GM18519 (cell line): Measurements from ENCODE around the gene CDK5.
"Not testable (repeated sequence)": the region's sequence is repeated elsewhere in the genome, so short reads cannot be mapped to it uniquely, and the experiment has no call there.

Source experiments
- ATAC-seq: cut with Tn5 transposase; IDR thresholded peaks from one replicate; pipeline ENCODE4 v1.9.1; 2021; ENCODE audit warnings: mild to moderate bottlenecking, moderate library complexity; ENCODE audit not compliant: unreplicated experiment, low FRiP score

The CDK5 gene

DNA sequence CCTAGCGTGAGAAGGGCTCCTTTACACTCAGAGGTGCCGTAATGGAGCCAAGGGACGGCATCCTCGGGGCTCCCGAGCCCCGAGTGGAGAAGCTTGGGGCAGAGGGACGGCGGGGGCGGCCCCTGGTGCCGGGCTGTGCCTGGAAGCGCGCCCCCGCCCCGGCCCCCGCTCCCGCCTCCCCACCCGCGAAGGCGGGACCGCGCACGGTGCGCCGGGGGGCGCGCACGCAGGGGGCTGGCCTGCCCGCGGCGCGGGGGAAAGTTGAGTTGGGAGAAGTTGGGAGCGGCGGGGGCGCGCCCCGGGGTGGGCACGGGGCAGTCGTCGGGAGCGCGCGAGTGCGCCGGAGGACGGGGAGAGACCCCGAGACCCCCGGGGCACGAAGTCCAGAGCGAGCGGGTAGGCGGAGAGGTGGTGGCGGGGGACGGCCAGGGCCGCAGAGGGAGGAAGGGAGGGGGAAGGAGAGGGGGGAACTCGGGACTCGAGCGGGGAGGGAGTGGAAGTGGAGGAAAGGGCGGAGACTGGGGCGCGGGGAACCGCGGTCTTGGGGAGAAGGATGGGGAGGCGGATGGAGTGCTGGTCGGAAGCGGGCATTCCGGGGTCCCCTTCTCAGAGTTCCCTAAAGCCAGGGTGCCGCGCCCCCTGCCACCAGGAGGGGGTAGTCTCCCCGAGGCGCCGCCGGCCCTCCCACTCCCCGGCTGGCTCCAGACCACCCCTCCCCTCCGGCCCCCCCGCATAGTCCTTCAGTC lies 1.8 kb upstream of the CDK5 start, which contains the start of gene SLC4A2:
TSS of gene SLC4A2 (plus strand) at position 223 of the 746 bp plus-strand sequence. CDS start 2,399 bp downstream, outside the sequence.
- no peak for ATAC-seq

DNA sequence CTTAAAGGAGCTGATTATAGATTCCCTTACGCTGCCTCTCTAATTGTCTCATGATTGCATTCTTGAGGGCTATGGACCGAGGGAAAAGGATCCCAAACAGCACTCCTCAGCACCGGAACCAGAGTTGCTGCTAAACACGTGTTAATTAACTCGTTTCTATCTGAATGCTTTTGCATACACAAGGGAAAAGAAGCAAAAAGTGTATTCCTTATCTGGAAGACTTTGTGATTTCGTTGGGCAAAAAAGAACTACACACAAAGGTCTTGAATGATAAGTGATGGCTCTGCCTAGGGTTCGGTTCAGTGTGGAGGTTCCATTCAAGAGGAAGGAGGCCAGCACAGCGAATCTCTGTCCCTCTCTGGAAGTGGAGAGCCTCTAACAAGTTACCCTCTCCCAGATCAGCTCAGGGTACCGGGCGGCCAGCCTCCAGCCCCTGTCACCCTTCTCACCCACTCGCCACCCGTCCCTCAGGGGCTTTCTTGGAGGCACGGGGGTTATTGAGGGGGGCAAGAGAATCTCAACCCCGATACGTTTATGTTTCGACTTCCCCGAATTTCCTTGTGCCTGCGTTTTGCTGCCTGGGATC lies 1.2 kb upstream of the CDK5 start:
- ATAC-seq = no peak

DNA sequence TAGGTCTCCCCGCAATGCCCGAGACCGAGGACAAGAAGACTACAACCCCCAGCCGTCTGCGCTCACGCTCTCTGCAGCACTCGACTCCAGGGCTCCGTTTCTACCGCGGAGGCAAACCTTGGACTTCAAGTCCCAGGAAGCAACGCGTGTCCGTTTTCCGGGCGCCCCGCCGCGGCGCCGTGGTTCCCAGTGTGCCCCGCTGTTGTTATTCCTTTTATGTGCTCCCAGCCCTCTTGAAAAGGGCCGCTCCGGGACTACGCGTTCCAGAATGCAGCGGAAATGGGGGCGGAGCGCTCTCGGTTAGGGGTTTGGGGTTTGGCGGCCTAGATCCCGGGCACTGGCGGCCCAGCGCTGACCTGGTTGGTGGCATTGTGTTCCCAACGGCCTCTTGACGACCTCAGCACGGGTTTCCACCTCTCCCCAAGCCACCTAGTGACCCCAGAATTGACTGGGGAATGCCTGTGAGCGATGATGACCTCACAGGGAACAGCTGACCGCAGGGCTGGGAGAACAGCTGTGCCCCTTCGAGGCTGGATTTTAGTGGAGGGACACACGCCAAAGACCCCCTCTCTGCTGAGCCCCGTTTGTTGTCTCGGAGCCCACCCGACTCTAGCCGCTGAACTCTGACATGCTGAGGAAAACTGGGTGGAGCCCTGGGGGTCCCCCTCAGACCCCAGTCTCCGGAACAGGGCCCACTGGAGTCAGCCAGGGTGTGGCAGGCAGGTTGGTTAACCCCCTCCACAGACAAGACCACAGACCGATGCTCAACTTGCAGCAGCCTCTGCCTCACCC lies 488 bp upstream of the CDK5 start:
- ATAC-seq = peak; percentile 82

DNA sequence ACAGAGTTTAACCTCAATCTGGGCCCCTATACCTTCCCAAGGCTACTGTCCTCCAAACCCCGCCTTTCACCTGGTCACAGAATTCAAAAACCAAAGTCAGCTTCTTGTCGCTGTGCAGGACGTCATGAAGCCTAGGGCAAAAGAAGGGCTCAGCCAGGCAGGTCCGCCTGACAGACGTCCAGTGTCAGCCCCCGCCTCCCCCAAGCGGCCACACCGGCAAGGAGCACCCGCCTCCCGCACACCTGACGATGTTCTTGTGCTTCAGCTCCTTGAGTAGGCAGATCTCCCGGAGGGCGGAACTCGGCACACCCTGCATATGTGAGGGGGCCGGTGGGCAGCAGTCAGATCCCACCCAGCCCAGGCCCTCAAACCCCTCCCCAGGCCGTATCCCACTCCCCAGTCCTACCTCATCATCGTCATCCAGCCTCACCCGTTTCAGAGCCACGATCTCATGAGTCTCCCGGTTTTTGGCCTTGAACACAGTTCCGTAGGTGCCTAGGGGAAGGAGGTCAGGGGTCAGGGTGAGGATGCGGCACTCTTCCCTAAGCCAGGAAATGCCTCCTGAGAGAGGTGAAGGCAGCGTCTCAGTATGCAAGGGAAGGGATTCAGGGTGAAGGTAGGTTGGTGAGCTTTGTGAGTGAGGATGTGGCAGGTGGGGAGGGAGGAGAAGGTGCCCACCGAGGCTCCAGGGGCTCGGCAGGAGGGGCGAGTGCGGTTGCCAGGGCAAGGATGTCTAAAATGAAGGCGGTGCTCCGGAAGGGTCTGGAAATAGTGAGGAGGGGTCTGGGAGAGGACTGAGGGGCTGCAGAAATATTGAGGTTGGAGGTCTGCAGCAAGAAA lies 811 bp downstream of the CDK5 start:
- no peak for ATAC-seq

DNA sequence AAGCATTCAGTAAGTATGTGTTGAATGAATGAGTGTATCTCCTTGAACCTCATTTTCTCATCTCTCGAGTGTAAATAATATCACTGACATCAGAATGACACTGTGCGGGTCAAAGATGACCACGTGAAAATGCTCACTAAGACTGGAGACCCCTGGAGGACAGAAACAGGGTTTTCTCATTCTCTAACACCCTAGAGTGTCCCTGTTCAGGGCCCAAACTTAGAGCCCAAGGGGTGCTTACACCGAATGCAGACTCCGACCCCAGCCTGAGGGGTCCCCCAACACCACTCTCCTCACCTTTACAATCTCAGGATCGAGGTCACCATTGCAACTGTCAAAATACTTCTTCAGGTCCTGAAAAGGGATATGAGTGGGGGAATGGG lies 1.4 kb downstream of the CDK5 start:
- no peak for ATAC-seq

DNA sequence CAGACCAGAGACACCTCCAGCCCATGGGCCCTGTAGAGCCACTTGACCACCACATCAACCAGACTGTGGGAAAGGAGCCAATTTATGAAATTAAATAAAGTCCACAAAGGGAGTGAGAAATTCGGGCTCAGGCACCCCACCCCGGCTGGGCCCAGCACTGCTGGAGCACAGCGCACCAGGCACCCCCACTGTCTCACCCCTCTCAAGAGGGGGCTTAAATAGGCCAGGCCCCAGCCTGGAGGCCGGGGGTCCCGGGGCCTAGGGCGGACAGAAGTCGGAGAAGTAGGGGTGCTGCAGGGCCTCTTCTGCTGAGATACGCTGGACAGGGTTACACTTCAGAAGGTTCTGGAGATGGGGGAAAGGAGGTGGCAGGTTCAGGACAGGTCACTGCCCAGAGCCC lies 3.9 kb downstream of the CDK5 start:
- ATAC-seq = no peak

DNA sequence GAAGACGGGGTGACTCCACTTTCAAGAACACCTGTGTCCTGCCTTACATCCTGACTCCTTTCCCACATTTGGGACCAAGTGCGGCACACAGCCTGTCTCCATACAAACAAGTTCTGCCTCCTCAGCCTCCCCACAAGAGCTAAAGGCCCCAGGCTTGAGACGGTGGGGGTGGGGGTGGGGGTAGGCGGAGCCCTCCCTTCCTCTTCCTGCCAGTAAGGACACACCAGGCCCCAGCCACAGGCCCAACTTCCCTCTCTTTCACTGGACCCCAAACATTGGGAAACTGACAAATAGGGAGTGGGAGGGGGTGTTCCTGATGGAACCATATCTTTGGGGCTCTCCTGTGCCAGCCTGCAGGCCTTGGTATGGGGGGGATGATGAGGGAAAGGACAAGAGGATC lies 4.6 kb downstream of the CDK5 start:
- no peak for ATAC-seq

DNA sequence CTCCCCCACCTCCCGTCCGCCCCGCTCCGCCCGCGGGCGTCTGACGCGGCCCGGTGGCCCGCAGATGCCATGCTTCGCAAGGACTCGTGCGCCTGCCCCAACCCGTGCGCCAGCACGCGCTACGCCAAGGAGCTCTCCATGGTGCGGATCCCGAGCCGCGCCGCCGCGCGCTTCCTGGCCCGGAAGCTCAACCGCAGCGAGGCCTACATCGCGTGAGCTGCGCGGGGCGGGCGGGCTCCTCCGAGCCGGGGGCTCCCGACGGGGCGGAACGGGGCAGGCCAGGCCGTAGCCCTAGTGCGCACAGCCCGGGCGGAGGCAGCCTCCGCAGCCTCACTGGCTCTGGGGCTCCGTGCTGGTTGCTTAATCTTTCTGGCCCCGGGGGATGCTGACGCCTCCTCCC lies 6.6 kb downstream of the CDK5 start:
- no peak for ATAC-seq

DNA sequence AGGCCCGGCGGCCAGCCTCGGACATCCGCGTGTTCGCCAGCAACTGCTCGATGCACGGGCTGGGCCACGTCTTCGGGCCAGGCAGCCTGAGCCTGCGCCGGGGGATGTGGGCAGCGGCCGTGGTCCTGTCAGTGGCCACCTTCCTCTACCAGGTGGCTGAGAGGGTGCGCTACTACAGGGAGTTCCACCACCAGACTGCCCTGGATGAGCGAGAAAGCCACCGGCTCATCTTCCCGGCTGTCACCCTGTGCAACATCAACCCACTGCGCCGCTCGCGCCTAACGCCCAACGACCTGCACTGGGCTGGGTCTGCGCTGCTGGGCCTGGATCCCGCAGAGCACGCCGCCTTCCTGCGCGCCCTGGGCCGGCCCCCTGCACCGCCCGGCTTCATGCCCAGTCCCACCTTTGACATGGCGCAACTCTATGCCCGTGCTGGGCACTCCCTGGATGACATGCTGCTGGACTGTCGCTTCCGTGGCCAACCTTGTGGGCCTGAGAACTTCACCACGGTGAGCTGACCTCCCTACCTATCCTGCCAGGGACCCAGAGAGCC lies 8.7 kb downstream of the CDK5 start:
- no peak for ATAC-seq

DNA sequence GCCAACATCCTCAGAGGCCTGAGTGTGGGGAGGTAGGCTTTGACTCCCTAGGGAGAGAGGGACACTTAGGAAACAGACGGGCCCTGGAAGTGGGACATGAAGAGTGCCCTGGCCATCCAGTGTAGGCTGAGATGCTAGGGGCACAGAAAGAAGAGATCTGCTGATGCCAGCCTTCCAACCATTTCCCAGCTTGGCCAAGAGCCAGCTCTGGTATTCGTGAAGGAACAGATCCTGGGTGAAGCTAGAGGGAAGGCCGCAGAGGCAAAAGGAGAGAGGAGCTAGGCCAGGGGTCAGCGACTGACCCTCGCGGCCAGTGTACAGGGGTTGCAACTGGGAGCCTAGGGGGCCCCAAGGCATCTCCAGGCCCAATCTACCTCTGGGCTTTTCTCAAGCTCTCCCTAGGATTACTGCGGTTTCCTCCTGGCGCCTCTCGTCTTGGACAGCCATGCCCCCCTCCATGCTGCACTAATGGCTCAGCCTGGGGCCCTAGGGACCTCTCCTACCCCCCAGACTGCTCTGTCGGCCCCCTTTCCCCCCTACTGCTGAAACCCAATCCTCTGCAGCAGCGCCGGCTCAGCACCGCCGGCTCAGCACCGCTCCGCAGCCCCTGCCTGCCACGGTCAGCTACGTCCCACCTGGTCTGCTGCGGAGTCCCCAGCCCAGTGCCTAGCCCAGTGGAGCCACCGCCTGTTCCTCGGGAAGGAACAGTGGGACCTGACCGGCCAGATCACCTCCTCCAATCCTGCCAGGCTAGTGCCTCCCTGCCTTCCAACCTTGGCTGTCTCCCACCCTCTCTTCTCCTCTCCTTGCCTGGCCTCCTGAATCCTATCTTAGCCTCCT lies 9.5 kb downstream of the CDK5 start, which contains the start of gene ASIC3:
TSS of gene ASIC3 (plus strand) at position 556 of the 840 bp plus-strand sequence. CDS start 355 bp downstream, outside the sequence.
- no peak for ATAC-seq

DNA sequence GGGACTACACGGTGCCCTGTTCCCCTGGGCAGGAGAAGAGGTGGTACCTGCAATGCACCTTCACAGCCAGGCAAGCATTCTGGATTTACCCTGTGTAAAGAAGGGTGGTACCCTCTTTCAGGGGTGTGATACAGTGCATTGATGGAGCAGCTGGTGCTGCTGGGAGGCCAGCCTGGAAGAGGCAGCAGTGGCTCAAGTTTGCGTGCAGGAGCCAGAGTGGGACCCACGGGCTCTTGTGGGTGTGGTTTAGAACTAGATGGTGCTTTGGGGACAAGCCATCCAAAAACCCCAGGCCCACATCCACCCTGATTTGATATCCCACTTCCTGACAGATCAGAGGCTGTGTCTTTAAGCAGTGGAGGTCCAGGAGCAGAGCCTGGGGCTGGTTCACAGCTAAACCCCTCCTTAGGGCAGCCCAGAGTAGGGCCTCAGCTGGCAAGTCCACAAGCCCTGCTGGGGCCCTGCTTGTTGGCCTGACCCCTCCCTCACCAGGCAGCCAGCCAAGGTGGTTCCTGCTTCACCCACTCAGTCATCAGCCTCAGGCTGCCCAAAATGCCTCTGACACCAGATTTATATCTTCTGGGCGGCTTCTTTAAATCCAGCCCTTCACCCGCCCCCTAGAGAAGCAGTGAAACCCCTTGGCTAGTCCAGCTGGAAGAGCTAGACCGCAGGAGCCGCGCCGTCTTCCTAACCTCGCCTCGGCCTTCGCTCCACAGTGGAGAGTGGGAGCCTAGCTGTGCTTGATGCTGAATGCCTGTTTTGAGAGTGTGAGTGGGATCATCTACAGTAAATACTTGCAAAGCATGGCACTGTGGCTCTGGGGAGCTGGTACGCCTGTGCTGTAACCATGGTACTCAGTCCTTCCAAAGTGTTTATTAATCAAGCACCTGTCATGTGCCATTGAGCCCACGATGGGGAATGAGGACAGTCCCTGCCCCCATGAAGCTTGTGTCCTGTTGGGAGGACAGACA lies 10.8 kb downstream of the CDK5 start:
- ATAC-seq = no peak

DNA sequence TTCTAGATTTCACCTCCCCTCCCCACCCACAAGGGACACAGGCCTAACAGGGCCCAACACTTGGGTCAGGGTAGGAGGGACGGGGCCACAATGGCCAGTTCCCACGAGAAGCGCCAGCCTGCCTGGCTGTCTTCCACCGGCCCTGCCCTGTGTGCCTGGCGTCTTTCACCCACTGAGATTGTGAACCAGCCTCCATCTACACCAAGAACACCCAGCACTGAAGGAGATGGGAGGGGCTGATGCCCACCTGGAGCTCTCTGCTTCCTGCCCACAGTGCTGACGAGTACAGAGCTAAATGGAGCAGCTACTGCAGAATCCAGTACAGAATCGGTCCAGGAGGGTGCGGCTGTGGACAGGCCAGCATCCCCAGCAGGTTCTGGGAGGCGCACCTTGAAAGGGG lies 11.7 kb downstream of the CDK5 start:
- ATAC-seq = no peak

DNA sequence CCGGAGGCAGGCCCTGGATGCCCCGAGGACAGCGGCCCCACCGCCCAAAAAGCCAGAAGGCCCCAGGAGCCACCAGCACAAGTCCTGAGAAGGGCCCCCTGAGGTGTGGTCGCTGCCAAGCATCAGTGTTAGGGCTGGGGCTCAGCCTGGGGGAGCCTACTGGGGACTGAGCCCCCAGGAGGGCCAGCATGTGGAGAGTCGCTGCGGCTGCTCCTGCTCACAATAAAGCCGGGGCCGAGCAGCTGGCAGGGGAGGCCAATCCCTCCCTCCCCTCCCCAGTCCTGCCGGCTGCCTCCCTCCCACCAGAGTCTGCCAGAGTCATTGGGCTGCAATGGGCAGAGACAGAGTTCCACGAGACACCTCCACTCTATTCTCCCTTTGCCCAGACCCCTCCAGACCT lies 12.4 kb downstream of the CDK5 start:
- ATAC-seq = no peak

DNA sequence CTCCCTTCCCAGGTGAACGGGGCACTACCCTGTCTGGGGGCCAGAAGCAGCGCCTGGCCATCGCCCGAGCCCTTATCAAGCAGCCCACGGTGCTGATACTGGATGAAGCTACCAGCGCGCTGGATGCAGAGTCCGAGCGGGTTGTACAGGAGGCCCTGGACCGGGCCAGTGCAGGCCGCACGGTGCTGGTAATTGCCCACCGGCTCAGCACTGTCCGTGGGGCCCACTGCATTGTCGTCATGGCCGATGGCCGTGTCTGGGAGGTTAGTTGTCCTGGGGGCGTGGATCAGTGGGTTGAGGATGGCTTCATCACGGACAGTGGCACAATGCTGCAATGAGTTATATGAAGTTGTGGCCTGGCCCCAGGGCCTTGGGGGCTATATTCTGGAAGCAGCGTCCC lies 13.7 kb downstream of the CDK5 start:
- no peak for ATAC-seq

DNA sequence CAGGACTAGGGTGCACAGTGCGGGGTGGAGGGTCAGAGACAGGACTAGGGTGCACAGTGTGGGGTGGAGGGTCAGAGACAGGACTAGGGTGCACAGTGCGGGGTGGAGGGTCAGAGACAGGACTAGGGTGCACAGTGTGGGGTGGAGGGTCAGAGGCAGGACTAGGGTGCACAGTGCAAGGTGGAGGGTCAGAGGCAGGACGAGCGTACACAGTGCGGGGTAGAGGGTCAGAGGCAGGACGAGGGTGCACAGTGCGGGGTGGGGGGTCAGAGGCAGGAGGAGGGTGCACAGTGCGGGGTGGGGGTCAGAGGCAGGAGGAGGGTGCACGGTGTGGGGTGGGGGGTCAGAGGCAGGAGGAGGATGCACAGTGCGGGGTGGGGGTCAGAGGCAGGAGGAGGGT lies 14.2 kb downstream of the CDK5 start:
- ATAC-seq = not testable (repeated sequence)

DNA sequence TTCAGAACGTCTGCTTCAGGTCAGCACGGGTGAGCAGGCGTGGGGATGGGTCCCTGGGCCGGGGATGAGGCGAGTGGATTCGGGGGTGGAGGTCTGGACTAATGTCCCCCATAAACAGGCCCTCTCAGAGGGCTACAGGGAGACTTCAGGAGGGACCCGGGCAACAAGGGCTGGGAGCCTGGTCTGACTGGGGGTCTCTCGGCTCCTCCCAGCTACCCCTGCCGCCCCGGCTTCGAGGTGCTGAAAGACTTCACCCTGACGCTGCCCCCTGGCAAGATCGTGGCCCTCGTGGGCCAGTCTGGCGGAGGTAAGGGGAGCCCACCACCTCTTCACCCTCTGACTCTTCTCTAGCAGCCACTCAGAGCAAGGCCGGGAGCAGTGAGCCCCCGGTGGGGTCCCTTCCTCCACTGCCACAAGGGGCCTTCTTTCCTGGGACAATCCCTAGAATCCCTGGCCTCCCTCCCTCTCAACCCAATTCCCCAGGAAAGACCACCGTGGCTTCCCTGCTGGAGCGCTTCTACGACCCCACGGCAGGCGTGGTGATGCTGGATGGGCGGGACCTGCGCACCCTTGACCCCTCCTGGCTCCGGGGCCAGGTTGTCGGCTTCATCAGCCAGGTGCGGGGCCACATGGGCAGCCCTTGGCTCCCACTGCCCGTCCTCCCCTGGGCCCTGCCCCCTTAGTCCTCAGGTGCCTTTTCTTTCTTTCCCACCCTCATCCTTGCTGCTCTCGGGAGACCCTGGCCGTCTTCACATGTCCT lies 16.9 kb downstream of the CDK5 start:
- ATAC-seq = no peak

DNA sequence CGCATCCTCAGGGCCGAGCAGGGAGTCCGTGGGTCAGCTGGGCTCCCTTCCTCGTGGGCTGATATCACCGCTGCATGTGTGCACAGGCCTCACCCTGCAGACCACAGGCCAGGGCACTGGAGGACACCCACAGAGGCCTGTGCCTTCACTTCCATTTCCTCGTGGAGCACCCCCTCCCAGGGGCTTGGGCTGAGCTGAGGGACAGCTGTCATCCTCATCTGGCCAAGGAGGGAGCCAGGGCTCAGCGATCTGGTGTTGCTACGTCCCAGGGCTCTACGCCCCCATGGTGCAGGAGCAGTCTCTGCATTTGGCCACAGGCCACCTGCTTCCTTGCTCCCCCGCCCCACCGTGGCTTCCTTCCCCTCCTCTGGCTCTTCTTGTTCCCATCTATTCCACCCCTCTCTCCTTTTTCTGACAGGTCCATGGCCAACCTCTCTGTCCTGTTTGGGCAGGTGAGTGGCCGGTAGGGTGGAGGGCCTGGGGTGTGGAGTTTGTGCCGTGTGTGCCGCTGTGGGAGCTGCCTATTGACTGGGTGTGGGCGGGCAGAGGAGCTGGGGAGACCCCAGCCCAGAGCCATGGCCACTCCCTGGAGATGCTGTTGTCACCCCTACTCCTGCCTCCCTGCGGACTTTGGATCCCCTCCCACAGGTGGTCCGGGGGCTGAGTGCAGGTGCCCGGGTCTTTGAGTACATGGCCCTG lies 17.7 kb downstream of the CDK5 start:
- ATAC-seq = no peak
